Bronchial epithelial cell (primary cell): ENCODE measurements around the gene CCSER1. TPM values are rescaled to one million over a fixed set of nuclear protein-coding genes. Genes with fewer than 3 reads are reported as not detected.
"Not testable (repeated sequence)": the region's sequence is repeated elsewhere in the genome, so short reads cannot be mapped to it uniquely, and the experiment has no call there.

Experiments used
- DNase-seq: peaks from one replicate; pipeline ENCODE4 v3.0.0-alpha.2; 2010; ENCODE audit warnings: low read depth
- FAIRE-seq: peaks from 2 replicates; lab custom pipeline; 2011; peaks lifted over from hg19 to GRCh38; lab: Jason Lieb, UNC
- H3K27me3 ChIP-seq: 2 replicates; pipeline ENCODE4 v1.5.1; 2011; ENCODE audit warnings: low read length; ENCODE audit not compliant: control insufficient read depth, insufficient read depth
- H3K36me3 ChIP-seq: 2 replicates; pipeline ENCODE4 v1.5.1; 2011; ENCODE audit warnings: low read length; ENCODE audit not compliant: control insufficient read depth, insufficient read depth
- H3K4me3 ChIP-seq: 2 replicates; pipeline ENCODE4 v1.5.1; 2011; ENCODE audit warnings: mild to moderate bottlenecking, low read depth, low read length, control low read depth
- CTCF ChIP-seq: IDR thresholded peaks from 2 replicates; pipeline ENCODE4 v1.5.1; 2011; ENCODE audit warnings: mild to moderate bottlenecking, moderate library complexity, low read length, control low read depth, inconsistent platforms; ENCODE audit not compliant: insufficient read depth, severe bottlenecking
- total RNA-seq: library from RNA; depleted of rRNA; stranded (reverse); fragments of >200 nt; gene quantifications from 2 replicates; pipeline ENCODE4 v1.2.1, GENCODE V29; 2014

CCSER1 gene
- total RNA-seq, 1 donor from 2014 or later = 6.6 TPM

GRCh38 chr4:91601401-91601800 is 1474.2 kb downstream of the CCSER1 start:
- DNase-seq (no peak), FAIRE-seq (no peak)
- no peaks in the 10 kb centered on the region for H3K36me3 ChIP-seq
- TF ChIP-seq CTCF = no peak
- no peak overlapping the region for H3K4me3 ChIP-seq
- H3K27me3 ChIP-seq = no peaks in the 10 kb centered on the region

- no peak for TF ChIP-seq CTCF
- DNase-seq (no peak), FAIRE-seq (no peak)
- H3K4me3 ChIP-seq = no peak overlapping the region
- H3K36me3 ChIP-seq = no peaks in the 10 kb centered on the region
- H3K27me3 ChIP-seq = no peaks in the 10 kb centered on the region
These were observed 1484.6 kb downstream of the CCSER1 start for GRCh38 chr4:91611782-91612181.

GRCh38 chr4:91620952-91621351 is 1493.8 kb downstream of the CCSER1 start:
- Histone ChIP-seq H3K27me3 (no peaks in the 10 kb centered on the region), H3K4me3 (no peak overlapping the region), H3K36me3 (no peaks in the 10 kb centered on the region)
- FAIRE-seq = no peak
- no peak for TF ChIP-seq CTCF
- DNase-seq = peak; percentile 56

- TF ChIP-seq CTCF = no peak
- no peak for FAIRE-seq
- no peaks in the 10 kb centered on the region for H3K36me3 ChIP-seq
- peak; percentile 77 for DNase-seq
- no peaks in the 10 kb centered on the region for H3K27me3 ChIP-seq
- no peak overlapping the region for H3K4me3 ChIP-seq
These were observed 1494.3 kb downstream of the CCSER1 start for GRCh38 chr4:91621446-91621845.

- FAIRE-seq (no peak), DNase-seq (no peak)
- no peak overlapping the region for H3K4me3 ChIP-seq
- H3K27me3 ChIP-seq = no peaks in the 10 kb centered on the region
- no peak for TF ChIP-seq CTCF
- no peaks in the 10 kb centered on the region for H3K36me3 ChIP-seq
These were observed 1495.9 kb downstream of the CCSER1 start for GRCh38 chr4:91622925-91623602.

- H3K36me3 ChIP-seq, DNase-seq, H3K27me3 ChIP-seq, FAIRE-seq, H3K4me3 ChIP-seq: not testable (repeated sequence)
These were observed 1496.4 kb downstream of the CCSER1 start for GRCh38 chr4:91623603-91623967.
